Panc1 (cell line): ENCODE data around the gene APOO. TPM values are rescaled to one million over a fixed set of nuclear protein-coding genes. Genes with fewer than 3 reads are reported as not detected.

Experiments used
- ATAC-seq: fragments of 200-7000 bp; cut with Tn5 transposase; 2 replicates; pipeline ENCODE4 v1.9.1; 2020; ENCODE audit warnings: mild to moderate bottlenecking, moderate library complexity
- BruUV-seq: library from RNA; stranded (reverse); fragments of 400-500 nt; replicated peaks from 2 replicates; lab custom pipeline; 2021; lab: Mats Ljungman, UMichigan
- CTCF ChIA-PET: fragments of 300-600 bp; sonication (Branson Sonifier 250); formaldehyde crosslinking; loops from one replicate; lab custom pipeline; 2022; ENCODE audit warnings: antibody characterized with exemption; lab: Charles Lee
- POLR2A ChIA-PET: fragments of 300-600 bp; sonication (Branson Sonifier 250); formaldehyde crosslinking; loops from one replicate; lab custom pipeline; 2022; ENCODE audit warnings: antibody characterized with exemption; lab: Charles Lee
- DNase-seq: peaks from one replicate; pipeline ENCODE4 v3.0.0-alpha.2; 2010; ENCODE audit warnings: low read depth, low spot score
- H3K27ac ChIP-seq: 2 replicates; pipeline ENCODE4 v1.5.1; 2011; ENCODE audit warnings: mild to moderate bottlenecking, low read length, inconsistent platforms
- H3K27me3 ChIP-seq: fragments of 200-500 bp; sonication (Bioruptor generic); 2 replicates; pipeline ENCODE4 v1.6.0; 2014; ENCODE audit warnings: low read length, inconsistent platforms; ENCODE audit not compliant: control insufficient read depth, insufficient read depth
- H3K36me3 ChIP-seq: fragments of 200-500 bp; sonication (Bioruptor generic); 2 replicates; pipeline ENCODE4 v1.5.1; 2014; ENCODE audit warnings: inconsistent platforms, mild to moderate bottlenecking, low read length, moderate library complexity; ENCODE audit not compliant: control insufficient read depth, insufficient read depth
- H3K4me1 ChIP-seq: 2 replicates; pipeline ENCODE4 v1.5.1; 2011; ENCODE audit warnings: inconsistent platforms, mild to moderate bottlenecking, low read length, moderate library complexity; ENCODE audit not compliant: control insufficient read depth, insufficient read depth
- H3K4me3 ChIP-seq, 2 experiments: 2 replicates each; pipeline ENCODE4 v1.5.1; 2011 to 2012; ENCODE audit warnings: low read depth in 2 of 2, low read length in 2 of 2, mild to moderate bottlenecking in 2 of 2, inconsistent platforms in 1 of 2, moderate library complexity in 1 of 2
- H3K9me3 ChIP-seq: fragments of 200-500 bp; sonication (Bioruptor generic); 2 replicates; pipeline ENCODE4 v1.5.1; 2014; ENCODE audit warnings: low read depth, mild to moderate bottlenecking, inconsistent platforms, low read length, moderate library complexity; ENCODE audit not compliant: control insufficient read depth, insufficient read depth
- CTCF ChIP-seq: fragments of 450-650 bp; IDR thresholded peaks from 2 replicates; pipeline ENCODE4 v1.5.1; 2017; ENCODE audit warnings: mild to moderate bottlenecking
- POLR2AphosphoS5 ChIP-seq: IDR thresholded peaks from 2 replicates; pipeline ENCODE4 v1.6.1; 2012; ENCODE audit warnings: mild to moderate bottlenecking, low read depth, low read length, moderate library complexity
- REST ChIP-seq, 2 experiments: IDR thresholded peaks; 2 replicates each; pipeline ENCODE4 v1.6.1; 2011 to 2012; ENCODE audit warnings: low read depth in 2 of 2, control low read depth in 1 of 2, low read length in 1 of 2, mild to moderate bottlenecking in 1 of 2, moderate library complexity in 1 of 2; ENCODE audit not compliant: insufficient read depth in 1 of 2
- SIN3A ChIP-seq: IDR thresholded peaks from 2 replicates; pipeline ENCODE4 v1.6.1; 2012; ENCODE audit warnings: low read depth, mild to moderate bottlenecking, low read length, moderate library complexity, borderline replicate concordance; ENCODE audit not compliant: insufficient read depth
- TCF7L2 ChIP-seq: IDR thresholded peaks from 2 replicates; pipeline ENCODE4 v1.6.1; 2011; ENCODE audit warnings: mild to moderate bottlenecking, low read depth, low read length, inconsistent platforms
- in situ Hi-C: cut with HindIII; loops from 2 replicates; pipeline ENCODE4 v1.10.0; 2016; ENCODE audit warnings: low sequenced_read_pairs, low pct_unique_long_range_greater_than_20kb
- intact Hi-C: fragments of 100-400 bp; cut with micrococcal nuclease; formaldehyde crosslinking; loops from one replicate; pipeline ENCODE4 v1.10.0; 2022; ENCODE audit not compliant: unreplicated experiment
- total RNA-seq: library from RNA; stranded (reverse); gene quantifications from one replicate; pipeline ENCODE4 v1.2.1, GENCODE V29; 2021; ENCODE audit not compliant: unreplicated experiment

The APOO gene
- total RNA-seq, 1 experiment from 2014 or later, result 36.8 TPM

- Histone ChIP-seq H3K27ac (no peak overlapping the region), H3K27me3 (no peaks in the 10 kb centered on the region), H3K36me3 (no peaks in the 10 kb centered on the region), H3K4me1 (no peaks in the 10 kb centered on the region), H3K4me3 (no peak overlapping the region), H3K9me3 (no peaks in the 10 kb centered on the region)
- ATAC-seq (no peak), DNase-seq (no peak)
- BruUV-seq, result no TSS peak
- TF ChIP-seq SIN3A (no peak), TCF7L2 (no peak), CTCF (no peak), REST (IDR thresholded peaks at IDR 0.05; ENCODE audit: insufficient read depth in 1 of 2, low read depth in 2 of 2, low read length in 1 of 2) (no peak), POLR2AphosphoS5 (no peak)
- intact Hi-C loops, result no loop called here
- POLR2A ChIA-PET, result no interaction called here
- in situ Hi-C loops, result no loop called here
- CTCF ChIA-PET, result no interaction called here
Measured at GRCh38 chrX:23938690-23939089, 31.0 kb upstream of the APOO start.

- Histone ChIP-seq H3K27me3 (no peaks in the 10 kb centered on the region), H3K4me1 (no peaks in the 10 kb centered on the region), H3K4me3 (no peak overlapping the region), H3K36me3 (no peaks in the 10 kb centered on the region), H3K9me3 (no peaks in the 10 kb centered on the region), H3K27ac (no peak overlapping the region)
- in situ Hi-C loops, result no loop called here
- BruUV-seq, result no TSS peak
- intact Hi-C loops, result no loop called here
- no peak for TF ChIP-seq SIN3A
- TF ChIP-seq REST (IDR thresholded peaks at IDR 0.05; ENCODE audit: insufficient read depth in 1 of 2, low read depth in 2 of 2, low read length in 1 of 2), result no peak
- no peak for TF ChIP-seq TCF7L2
- TF ChIP-seq POLR2AphosphoS5, result no peak
- no peak for TF ChIP-seq CTCF
- POLR2A ChIA-PET, result no interaction called here
- CTCF ChIA-PET, result no interaction called here
- ATAC-seq (no peak), DNase-seq (no peak)
Measured at GRCh38 chrX:23937100-23937499, 29.4 kb upstream of the APOO start.
